NK-92 (cell line): Measurements from ENCODE around the gene FMN2.
"Not testable (repeated sequence)": the region's sequence is repeated elsewhere in the genome, so short reads cannot be mapped to it uniquely, and the experiment has no call there.

Source experiments
- DNase-seq: peaks from one replicate; lab custom pipeline; 2025; ENCODE audit not compliant: unreplicated experiment; lab: John Stamatoyannopoulos, UW

The FMN2 gene

DNA sequence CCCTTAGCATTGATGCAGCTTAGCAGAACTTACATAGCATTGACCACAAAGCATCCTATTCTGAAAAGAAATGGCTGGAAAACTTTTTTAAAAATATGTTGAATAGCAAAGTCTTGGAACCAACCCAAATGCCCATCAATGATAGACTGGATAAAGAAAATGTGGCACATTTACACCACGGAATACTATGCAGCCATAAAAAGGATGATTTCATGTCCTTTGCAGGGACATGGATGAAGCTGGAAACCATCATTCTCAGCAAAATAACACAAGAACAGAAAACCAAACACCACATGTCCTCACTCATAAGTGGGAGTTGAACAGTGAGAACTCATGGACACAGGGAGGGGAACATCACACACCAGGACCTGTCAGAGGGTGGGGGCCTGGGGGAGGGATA, 323.3 kb downstream of the FMN2 start:
- not testable (repeated sequence) for DNase-seq

DNA sequence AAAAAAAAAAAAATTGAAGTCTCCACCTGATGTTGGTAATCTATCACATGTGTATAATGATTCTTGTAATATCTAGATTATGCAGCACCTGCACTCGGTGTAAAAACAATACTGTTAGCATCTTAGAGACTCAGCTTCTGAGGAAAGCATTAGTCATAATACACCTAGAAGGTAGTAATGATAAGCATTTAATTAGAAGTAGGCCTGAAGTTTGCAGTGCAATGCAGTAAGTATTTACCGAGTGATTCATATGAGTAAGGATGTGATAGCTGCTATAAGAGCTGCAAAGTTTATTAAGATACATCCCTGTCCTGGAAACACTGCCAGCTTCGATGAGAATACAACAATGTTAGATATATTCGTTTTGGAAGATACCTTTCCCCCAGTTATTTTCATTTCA, 323.8 kb downstream of the FMN2 start:
- DNase-seq: no peak

DNA sequence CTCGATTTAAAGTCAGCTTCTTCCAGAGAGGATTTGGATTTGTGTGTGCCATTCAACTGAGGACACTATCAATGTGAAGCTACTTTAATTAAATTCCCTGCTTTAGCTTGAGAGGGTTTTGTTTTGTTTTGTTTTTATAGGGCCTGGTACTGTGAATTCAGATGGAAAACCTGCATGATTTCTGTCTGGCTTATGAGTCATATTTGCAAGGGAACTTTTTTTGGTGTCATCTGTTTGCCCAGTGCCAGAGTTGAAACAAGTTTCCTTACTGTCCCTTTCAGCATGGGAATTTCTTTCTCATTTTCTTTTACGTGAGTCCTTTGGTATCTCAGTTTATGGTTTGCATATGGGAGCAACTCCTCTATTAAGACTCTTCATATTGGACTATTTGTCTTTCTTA, 325.6 kb downstream of the FMN2 start:
- no peak for DNase-seq

DNA sequence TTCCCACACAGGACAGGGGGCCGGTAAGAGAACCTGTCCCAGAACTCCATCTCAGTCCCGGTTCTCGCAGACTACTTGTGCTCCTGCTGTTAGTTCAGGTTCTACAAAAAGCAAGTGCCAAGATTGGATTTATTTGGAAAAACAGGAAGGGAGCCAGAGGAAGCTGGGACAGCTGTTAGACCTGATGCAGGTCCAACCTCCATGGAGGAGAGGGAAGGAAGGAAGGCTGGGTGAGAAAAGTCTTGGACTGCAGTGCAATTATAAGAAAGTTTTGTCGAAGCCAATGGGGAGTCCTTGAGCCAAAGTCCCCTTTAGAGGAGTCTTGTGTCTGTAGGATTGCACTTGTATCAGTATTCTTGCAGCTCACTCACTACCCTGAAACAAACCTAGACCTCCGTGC, 329.1 kb downstream of the FMN2 start:
- no peak for DNase-seq

DNA sequence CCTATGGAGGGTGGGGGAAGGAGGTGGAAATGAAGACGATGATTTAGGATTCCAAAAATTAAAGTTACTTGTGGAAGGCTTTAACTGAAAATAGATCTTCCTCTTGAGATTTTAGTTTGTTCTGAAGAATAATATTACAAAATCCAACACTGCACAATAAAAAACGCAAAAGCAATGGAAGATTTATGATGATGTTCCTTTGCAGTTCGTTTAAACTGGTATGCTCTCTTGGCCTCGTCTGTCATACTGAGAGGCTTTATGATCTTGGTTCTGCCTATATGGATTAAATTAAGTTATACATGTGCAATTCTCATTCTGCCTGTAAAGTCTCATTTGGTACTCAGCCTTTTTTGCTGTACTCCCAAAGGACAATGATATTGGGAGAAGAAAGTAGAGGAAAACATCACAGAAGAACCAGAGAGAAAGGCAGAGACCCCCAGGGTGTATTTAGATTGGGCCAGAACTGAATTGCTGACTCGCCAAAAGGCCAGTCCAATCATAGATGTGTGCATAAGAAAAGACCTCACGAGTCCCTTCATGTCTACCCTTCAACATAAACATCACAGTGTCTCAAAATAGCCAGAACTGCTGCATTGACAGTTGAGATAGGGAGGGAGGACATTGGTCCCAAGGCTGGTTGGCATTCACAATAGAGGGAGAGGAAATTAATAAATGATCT, 331.7 kb downstream of the FMN2 start:
- DNase-seq: no peak

DNA sequence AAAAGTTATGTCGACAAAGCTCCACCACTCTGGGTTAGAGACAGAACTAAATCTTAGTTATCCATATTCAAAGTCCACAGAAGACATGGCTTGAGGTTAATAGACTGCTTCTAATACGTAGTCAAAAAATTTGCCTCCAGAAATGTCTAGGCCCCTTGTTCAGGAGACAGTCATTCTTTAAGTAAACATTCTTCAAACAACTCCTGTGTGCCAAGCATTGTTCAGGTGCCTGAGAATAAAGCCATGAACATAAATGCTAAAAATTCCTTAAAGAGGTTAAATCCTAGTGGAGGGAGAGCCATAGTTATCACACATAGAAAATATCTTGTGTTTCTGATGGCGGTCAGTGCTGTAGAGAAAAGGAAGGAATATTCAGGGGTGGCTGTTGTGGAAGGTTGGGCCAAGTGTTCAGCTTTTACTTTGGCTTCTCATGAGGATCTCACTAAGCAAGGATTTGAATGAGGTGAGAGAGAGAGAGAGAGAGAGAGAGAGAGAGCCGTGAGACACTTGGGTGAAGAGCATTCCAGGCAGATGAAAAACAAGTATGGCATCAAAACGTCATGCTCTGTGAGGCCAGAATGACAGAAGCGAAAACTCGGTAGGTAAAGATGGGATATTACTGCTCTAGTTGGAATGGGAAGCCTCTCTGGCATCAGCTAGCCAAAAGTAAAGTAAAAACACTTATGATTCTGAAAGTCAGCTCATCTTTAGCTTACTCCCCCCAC, 333.2 kb downstream of the FMN2 start:
- no peak for DNase-seq

DNA sequence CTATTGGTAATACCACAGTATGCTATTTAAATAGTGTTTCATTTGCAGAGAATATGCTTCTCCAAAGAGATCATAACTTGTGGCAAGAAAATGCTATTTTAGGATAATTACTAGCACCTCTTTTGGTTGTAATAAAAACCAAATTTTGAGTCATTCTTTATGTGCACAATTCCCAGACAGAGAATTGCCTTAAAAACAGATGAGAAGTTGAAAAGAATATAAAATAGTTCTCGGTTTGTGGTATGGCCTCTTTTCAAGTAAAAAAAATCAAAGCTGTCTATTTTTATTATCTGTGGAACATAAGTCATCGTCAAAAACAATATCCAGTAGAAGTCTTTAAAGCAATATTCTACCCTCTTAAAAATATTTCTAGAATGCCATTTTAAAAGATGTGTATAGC, 334.4 kb downstream of the FMN2 start:
- no peak for DNase-seq

DNA sequence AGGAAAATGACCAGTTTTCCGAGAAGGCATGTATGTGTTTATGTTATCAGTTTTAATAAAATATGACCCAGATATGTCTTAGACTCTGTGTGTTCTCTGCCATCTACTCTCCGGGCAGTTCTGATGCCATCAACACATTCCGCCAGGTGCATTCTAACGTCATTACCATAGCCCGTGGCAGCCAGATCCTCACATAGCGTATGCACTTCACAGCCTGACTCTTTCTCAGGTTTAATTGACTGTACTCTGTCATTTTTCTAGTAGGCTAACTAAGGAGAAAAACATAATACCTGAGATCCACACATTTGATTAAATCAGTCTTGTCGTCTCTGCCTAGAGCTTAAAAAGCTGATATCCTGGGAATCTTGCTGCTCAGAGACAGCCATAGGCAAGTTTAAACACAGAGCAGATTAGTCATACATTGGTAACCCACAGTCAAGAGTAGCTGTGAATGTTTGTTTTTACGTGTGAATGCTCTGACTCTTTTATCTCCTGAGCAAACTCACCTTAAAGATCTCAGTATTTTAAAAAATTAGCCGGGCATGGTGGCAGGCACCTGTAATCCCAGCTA, 344.4 kb downstream of the FMN2 start:
- DNase-seq: no peak

DNA sequence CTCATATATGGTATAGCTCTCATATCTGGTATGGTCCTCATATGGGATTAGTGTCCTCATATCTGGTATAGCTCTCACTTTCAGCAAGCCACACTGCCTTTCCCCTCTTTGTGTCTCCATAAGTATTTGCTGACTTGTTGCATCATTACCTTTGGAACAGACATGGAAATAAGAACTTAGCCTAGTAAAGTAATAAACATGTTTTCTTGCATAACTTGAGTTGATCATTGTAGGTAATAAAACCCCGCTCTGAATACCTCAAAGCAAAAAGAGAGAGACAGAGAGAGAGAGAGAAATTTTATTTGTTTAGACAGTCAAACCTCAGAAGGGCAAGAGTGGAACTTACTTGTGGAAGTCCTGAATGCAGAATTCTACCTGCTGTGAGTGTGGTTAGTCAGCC, 350.0 kb downstream of the FMN2 start:
- DNase-seq: no peak

DNA sequence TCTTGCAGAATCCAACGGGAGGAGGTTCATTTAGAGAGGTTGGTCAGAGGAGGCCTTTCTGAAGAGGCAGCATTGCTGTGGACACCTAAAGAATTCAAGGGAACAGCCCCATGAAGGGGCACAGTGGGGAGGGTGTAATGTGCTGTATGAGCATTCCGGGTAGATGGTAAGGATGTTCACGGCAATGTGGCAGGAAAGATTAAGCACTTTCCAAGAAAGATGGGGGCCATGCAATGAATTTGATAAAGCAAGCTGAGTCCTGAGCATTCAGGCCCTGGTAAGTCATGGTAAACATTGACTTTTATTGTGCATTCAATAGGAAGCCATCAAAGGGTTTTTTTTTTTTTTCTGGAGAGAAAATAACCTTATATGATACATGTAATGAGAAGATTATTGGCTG, 353.7 kb downstream of the FMN2 start:
- DNase-seq: no peak

DNA sequence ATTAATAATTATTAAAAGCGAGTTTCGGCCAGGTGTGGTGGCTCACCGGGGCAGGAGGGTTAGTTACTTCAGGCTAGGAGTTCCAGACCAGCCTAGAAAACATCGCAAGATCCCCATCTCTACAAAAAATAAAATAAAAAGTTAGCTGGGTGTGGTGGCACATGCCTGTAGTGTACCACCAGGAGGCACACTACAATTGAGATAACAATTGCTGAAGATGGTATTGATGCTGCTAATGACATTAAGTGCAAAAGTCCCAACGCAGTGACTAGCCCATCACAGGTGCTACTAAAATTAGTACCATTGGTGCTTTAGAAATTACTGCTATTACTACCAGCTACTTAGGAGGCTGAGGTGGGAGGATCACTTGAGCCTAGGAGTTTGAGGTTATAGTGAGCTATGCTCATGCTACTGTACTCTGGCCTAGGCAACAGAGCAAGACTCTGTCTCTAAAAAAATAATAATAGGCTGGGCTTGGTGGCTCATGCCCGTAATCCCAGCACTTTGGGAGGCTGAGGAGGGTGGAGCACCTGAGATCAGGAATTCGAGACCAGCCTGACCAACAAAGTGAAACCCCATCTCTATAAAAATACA, 363.6 kb downstream of the FMN2 start:
- no peak for DNase-seq

DNA sequence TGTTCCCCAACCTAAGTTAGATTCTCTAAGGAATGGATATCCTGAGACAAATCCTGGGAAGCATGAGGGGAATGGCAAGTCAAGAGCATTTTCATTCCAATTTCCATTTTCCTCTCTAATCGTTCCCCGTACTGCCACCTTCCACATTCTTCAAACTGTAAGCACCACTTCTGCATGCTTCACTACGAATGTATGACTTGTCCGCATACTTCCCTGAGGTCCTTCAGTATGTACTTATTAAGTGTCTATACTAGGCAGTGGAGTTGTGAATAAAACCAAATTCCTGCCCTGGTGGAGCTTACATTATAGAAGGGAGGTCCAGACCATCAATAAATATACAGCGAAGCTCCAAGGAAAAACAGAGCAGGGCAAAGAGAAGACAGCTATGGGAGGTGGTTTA, 365.5 kb downstream of the FMN2 start:
- no peak for DNase-seq

DNA sequence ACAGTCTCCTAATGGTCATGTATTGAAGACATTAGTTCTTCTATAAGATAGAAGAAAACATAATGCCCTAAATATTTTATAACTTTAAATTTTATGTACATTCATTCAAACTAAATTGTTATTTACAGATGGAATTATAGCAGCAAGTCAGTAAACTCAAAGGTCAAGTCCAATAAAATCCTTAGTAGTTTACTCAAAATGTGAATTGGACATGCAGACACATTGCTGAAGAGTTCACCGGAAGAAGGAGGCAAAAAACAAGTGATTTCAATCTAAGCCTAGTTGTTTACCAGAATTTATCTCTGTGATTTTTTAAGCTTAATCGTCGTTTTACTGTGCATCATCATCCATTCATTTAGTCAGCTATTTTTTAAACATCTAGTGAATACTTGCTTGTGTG, 370.6 kb downstream of the FMN2 start:
- no peak for DNase-seq

DNA sequence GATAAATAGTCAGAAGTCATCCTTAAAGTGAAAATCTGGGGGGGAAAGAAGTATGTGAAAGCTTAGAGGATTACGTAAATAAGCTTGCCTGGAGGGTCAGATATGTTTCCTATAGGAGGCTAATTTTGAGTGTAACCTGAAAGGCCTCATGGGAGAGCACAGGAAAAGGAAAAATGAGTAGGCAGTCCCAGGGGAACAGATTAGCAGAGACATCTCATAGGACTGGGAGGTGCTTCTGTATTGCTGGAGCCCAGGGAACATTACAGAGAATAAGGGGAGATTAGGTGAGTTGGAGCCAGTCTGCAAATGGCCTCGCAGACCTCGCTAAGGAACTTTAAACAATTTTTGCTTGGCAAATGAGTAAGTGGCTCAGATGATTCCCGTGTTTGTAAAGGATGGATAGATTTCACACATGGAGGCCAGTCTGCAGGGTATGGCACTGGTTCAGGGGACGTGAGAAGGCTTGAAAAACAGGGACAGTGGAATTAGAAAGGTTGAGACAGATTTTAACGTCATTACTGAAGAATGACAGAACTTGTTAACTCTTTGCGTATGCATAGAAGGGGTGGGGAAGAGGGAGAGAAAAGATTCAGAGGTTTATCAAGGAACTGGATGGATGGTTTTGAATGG, 371.2 kb downstream of the FMN2 start:
- DNase-seq: no peak

DNA sequence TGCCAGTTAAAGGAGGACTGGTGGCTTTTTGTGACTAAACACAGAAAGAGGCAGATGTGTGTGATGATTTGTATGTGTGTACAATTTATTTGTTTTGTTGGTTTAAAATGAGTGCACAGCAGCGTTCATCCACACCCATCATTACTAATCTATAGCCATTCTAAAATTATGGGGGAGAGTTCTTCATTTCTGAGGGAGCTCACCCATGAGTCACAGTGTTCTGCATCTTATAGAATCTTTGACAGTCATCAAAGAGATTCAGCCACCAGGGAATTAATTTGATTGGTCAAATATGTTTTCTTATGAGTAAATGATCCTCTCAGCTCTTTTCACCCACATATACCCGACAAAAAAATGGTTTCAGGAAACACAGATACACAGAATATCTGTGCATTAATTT, 372.4 kb downstream of the FMN2 start:
- DNase-seq: no peak

DNA sequence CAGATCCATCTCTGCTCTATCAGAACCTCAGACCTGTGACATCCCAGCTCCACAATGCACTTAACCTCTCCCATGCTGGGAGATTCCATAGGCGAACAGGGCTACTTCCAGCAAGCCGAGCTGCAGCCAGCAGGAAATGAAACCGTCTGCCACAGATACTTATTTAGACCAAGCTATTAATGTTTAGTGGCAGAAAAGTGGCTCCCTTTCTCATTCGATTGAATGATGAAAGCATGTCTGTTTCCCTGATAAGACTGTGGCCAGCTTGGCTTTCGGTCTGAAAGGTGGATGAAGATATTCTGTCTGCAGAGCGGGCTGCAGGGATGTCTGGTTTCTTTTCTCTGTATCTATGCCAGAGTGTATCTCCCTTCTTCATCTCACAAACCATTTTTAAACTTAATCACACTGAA, 373.9 kb downstream of the FMN2 start:
- no peak for DNase-seq

DNA sequence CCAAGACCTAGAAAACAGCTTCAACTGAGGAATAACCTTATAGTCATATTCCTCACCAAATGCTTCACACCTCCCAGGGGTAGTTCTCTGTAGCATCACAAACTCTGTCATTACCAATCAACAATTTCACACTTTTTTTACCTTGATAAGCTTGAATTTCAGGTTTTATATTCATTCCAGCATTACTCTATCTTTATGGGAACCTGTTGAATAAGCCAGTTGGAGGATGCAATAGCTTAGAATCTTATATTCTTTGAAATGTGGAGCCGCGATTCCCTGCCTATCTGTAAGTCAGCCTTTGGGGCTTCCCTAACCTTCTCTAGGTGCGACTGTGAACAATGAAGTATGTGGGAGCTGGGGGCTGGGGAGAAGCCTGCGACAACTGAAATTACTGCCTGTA, 374.8 kb downstream of the FMN2 start:
- DNase-seq: no peak

DNA sequence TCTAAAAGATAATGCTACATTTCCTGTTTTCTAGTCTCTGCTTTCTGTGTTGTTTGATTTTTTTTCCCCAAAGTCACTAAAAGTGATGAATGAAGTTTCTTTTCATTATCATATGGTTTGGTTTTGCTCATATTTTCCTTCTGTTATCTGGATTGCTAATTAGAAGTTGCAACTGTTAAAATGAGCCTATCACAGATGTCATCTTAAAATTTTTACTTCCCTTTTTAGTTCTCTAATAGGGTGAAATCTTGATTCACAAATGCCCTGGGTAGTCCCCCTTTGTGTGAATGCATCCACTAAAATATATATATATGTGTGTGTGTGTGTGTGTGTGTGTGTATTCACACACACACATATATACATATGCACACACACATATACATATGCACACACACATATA, 376.2 kb downstream of the FMN2 start:
- no peak for DNase-seq

DNA sequence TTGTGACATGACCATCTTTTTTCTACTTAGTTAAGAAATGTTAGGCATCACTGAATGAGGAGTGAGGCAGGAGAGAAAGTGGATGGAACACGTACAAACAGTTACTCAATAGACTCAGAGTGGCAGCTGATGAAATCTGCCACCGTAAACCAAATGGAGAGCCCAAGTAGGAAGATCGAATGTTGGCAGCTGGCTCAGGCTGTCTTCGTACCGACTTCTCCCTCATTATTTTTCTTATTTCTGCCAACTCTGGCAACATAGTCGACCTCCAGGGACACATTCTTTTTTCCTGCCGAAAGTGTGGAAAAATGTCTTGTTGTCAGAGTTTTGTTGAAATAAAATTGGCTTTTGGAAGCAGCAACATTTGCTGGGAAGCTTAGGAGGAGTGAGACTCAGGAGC, 377.0 kb downstream of the FMN2 start:
- DNase-seq: no peak

DNA sequence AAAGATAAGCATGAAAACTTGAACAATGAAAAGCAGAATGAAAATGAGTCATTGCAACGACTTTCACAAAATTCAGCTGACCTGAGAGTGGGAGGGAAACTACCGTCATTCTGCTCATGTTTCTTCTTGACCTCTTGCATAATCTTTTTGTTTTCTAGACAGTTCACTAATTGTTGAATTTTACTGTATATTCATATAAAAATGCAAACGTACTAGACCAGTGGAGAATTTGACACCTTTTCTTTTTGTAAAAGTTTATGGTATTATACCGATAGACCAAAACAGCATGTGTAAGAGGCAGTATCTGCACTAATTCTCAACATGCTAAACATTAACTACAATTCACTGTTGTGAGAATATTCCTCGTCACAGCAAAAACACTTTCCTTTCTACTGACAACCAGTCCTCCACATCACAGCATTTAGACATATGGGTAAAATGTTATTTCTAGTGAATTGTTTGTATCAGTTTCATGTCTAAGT, 382.5 kb downstream of the FMN2 start:
- no peak for DNase-seq

DNA sequence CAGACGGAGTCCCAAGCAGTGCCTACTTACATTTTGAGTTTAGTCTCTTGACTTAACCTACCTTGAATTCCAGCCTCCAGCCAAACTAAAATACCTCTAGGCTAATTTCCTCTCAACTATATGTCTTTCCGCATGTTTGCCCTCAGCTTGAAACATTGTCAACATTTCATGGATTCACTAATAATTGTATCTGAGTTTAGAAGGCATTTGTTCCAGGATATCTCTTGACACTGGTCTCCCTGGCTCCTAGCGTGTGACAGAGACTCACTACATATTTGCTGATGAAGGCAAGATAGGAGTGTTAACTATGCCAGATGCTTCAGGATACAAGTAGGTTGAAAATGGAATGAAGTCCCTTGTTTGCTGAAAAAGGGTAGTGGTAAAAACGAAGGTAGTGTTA, 384.1 kb downstream of the FMN2 start:
- no peak for DNase-seq

DNA sequence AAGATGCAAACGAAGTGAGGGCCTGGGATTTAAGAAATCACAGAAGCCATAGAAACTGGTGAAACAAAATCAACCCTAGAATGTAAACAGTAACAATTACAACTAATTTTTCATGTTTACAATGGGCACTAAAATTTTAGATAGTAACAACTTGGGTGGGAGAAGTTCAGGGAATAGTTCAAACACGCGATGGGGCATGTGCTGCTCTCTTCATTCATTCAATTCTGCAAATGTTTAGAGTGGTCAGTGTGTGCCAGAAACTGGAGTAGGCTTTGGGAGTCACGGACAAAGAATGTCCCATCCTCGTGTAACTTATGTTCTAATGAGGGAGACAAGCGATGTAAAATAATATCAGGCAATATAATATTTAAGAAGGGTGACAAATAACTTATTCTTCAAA, 386.9 kb downstream of the FMN2 start:
- DNase-seq: no peak
